SU-DHL-6 (cell line): ENCODE results near the gene RPL7A.

Experiments used
- H2AFZ ChIP-seq: fragments of 200-600 bp; sonication (generic); 2 replicates; pipeline ENCODE4 v1.6.1; 2014; ENCODE audit warnings: low read depth, mild to moderate bottlenecking, moderate library complexity, mixed read lengths, antibody characterized with exemption, low read length; ENCODE audit not compliant: severe bottlenecking
- H3F3A ChIP-seq: fragments of 200-600 bp; shearing (Covaris generic); 2 replicates; pipeline ENCODE4 v1.6.0; 2016; ENCODE audit warnings: antibody characterized with exemption, mild to moderate bottlenecking; ENCODE audit not compliant: insufficient read depth
- H3K27ac ChIP-seq: fragments of 200-600 bp; sonication (generic); 2 replicates; pipeline ENCODE4 v1.5.1; 2016; ENCODE audit warnings: low read depth, mild to moderate bottlenecking, low read length, moderate library complexity, mixed read lengths
- H3K27me3 ChIP-seq: fragments of 200-600 bp; sonication (generic), shearing (Covaris generic); 2 replicates; pipeline ENCODE4 v1.6.0; 2014; ENCODE audit warnings: mild to moderate bottlenecking, low read length
- H3K36me3 ChIP-seq: fragments of 200-600 bp; sonication (generic); 2 replicates; pipeline ENCODE4 v1.6.1; 2014; ENCODE audit warnings: mild to moderate bottlenecking, low read length, mixed read lengths
- H3K4me2 ChIP-seq: fragments of 300-600, 200-600 bp; shearing (Covaris generic), sonication (generic); 2 replicates; pipeline ENCODE4 v1.6.0; 2014; ENCODE audit warnings: low read length, low read depth, mild to moderate bottlenecking; ENCODE audit not compliant: poor library complexity, severe bottlenecking
- H3K4me3 ChIP-seq: fragments of 200-600 bp; sonication (generic); 2 replicates; pipeline ENCODE4 v1.5.1; 2014; ENCODE audit warnings: antibody characterized with exemption, low read length, mild to moderate bottlenecking, mixed read lengths; ENCODE audit not compliant: insufficient read depth, poor library complexity, severe bottlenecking
- H3K79me2 ChIP-seq: fragments of 200-600 bp; sonication (generic); 2 replicates; pipeline ENCODE4 v1.6.1; 2014; ENCODE audit warnings: mild to moderate bottlenecking, low read length, moderate library complexity; ENCODE audit not compliant: insufficient read depth
- H3K9ac ChIP-seq: fragments of 200-600 bp; sonication (generic); 2 replicates; pipeline ENCODE4 v1.7.0; 2014; ENCODE audit warnings: mild to moderate bottlenecking, low read length
- H3K9me2 ChIP-seq: fragments of 200-600 bp; sonication (generic); replicated peaks from 2 replicates; pipeline ENCODE4 v1.6.1; 2014; ENCODE audit warnings: low read length; ENCODE audit not compliant: insufficient read depth
- H3K9me3 ChIP-seq: fragments of 200-600 bp; sonication (generic); 2 replicates; pipeline ENCODE4 v1.6.1; 2014; ENCODE audit warnings: low read length, mixed read lengths; ENCODE audit not compliant: insufficient read depth
- H4K20me1 ChIP-seq: fragments of 200-600 bp; sonication (generic); 2 replicates; pipeline ENCODE4 v1.6.1; 2014; ENCODE audit warnings: low read depth, mild to moderate bottlenecking, antibody characterized with exemption, low read length, moderate library complexity, mixed read lengths
- CTCF ChIP-seq: fragments of 200-600 bp; sonication (generic); IDR thresholded peaks from one replicate; pipeline ENCODE4 v1.5.1; 2017; ENCODE audit warnings: antibody characterized with exemption, mild to moderate bottlenecking, low read length, moderate library complexity; ENCODE audit not compliant: insufficient read depth, poor library complexity, severe bottlenecking
- EZH2phosphoT487 ChIP-seq: fragments of 200-600 bp; sonication (generic), shearing (Covaris generic); conservative IDR thresholded peaks from 2 replicates; pipeline ENCODE4 v1.6.1; 2018; ENCODE audit warnings: mild to moderate bottlenecking, antibody characterized with exemption, low read length, moderate library complexity, mixed read lengths

Gene RPL7A

GRCh38 chr9:133397895-133398294 lies 49.9 kb downstream of the RPL7A start:
- Histone ChIP-seq H3K9me2 (no peaks in the 10 kb centered on the region), H3K79me2 (no peaks in the 10 kb centered on the region), H3K27ac (no peak overlapping the region), H3K4me3 (no peak overlapping the region), H2AFZ (no peak overlapping the region), H3K4me2 (no peak overlapping the region), H3K9ac (no peak overlapping the region), H3K9me3 (no peaks in the 10 kb centered on the region), H4K20me1 (no peaks in the 10 kb centered on the region), H3K27me3 (no peaks in the 10 kb centered on the region), H3F3A (no peaks in the 10 kb centered on the region), H3K36me3 (no peaks in the 10 kb centered on the region)
- TF ChIP-seq CTCF: no peak
- no peak for TF ChIP-seq EZH2phosphoT487

DNA sequence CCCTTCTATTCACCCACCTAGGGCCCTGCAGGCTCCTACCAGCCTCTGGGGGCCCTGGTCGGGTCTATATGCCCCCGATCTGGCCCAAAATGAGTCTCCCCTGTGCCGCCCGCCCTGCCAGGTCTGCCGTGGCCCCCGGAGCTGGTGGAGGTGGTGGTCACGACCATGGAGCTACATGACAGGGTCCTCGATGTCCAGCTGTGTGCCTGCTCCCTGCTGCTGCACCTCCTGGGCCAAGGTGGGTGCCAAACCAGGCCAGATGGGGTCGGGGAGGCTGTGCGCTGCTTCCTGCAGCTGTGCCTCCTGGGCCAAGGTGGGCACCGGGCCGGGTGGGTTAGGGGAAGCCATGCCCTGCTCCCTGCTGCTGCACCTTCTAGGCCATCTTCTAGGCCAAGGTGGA lies 52.3 kb downstream of the RPL7A start:
- Histone ChIP-seq H3K9me2 (no peaks in the 10 kb centered on the region), H2AFZ (no peak overlapping the region), H3K9me3 (no peaks in the 10 kb centered on the region), H3K27ac (no peak overlapping the region), H3K4me2 (no peak overlapping the region), H3K9ac (no peak overlapping the region), H4K20me1 (no peaks in the 10 kb centered on the region), H3K27me3 (no peaks in the 10 kb centered on the region), H3F3A (no peaks in the 10 kb centered on the region), H3K4me3 (no peak overlapping the region), H3K79me2 (no peaks in the 10 kb centered on the region), H3K36me3 (no peaks in the 10 kb centered on the region)
- TF ChIP-seq EZH2phosphoT487: no peak
- TF ChIP-seq CTCF: no peak
